ENCODE data around the gene LPCAT1. TPM values are rescaled to one million over a fixed set of nuclear protein-coding genes. Genes with fewer than 3 reads are reported as not detected.

LPCAT1 gene
- total RNA-seq, 1 donor from 2014 or later, result 74.8 TPM

DNA sequence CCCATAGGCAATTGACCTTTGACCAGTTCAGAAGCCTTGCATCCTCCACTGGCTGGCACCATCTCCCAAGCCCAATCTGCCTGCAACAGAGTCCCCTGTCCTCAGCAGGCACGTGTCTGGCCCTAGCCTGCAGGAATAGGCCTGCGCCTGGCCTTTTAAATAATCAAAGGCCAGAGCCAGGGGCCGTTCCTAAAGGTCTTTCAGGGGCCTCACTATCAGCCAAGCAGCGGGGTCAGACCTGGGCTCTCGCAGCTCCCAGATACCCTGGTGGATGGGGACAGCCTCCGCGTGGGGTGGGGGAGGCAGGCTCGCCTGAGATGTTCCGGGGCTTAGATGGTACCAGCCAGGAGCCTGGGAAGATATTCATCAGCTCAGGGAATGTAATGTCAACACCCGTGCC, 111.1 kb downstream of the LPCAT1 start:
- no peaks in the 10 kb centered on the region for H3K4me1 Mint-ChIP-seq
- TF ChIP-seq, protein P1, sequence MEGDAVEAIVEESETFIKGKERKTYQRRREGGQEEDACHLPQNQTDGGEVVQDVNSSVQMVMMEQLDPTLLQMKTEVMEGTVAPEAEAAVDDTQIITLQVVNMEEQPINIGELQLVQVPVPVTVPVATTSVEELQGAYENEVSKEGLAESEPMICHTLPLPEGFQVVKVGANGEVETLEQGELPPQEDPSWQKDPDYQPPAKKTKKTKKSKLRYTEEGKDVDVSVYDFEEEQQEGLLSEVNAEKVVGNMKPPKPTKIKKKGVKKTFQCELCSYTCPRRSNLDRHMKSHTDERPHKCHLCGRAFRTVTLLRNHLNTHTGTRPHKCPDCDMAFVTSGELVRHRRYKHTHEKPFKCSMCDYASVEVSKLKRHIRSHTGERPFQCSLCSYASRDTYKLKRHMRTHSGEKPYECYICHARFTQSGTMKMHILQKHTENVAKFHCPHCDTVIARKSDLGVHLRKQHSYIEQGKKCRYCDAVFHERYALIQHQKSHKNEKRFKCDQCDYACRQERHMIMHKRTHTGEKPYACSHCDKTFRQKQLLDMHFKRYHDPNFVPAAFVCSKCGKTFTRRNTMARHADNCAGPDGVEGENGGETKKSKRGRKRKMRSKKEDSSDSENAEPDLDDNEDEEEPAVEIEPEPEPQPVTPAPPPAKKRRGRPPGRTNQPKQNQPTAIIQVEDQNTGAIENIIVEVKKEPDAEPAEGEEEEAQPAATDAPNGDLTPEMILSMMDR (IDR thresholded peaks at IDR 0.05; ENCODE audit: unreplicated experiment), result no peak
- H3K27ac Mint-ChIP-seq, result no peak overlapping the region
- H3K27me3 Mint-ChIP-seq (ENCODE audit: low read depth), result peaks cover 26% of the 10 kb centered on the region
- no peak overlapping the region for H3K4me3 Mint-ChIP-seq
- no peaks in the 10 kb centered on the region for H3K9me3 Mint-ChIP-seq
- H3K36me3 Mint-ChIP-seq, result no peaks in the 10 kb centered on the region
- no peak for DNase-seq (ENCODE audit: low spot score in 2 of 2, unreplicated experiment in 2 of 2)

DNA sequence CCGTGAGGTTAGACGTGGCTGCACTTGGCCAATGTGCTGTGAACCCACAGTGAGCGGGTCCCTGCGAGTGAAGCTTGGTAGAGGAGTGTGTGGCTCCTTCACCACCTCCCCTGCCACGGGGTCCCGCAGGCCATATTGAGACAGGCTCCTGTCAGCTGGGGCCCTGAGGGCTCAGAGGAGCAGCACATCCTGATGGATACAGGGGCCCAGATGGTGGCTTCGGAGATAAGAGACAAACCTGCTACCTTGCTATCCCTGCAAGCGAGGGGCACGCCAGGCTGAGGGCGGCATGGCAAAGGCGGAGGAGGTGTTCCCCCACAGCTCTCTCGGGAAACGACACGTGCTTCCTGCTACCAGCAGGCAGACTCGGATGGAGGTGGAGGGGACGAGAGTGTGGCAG, 111.6 kb downstream of the LPCAT1 start:
- no peak for DNase-seq (ENCODE audit: low spot score in 2 of 2, unreplicated experiment in 2 of 2)
- H3K9me3 Mint-ChIP-seq, result no peaks in the 10 kb centered on the region
- TF ChIP-seq, protein P1 (IDR thresholded peaks at IDR 0.05; ENCODE audit: unreplicated experiment), result no peak
- H3K27me3 Mint-ChIP-seq (ENCODE audit: low read depth), result peaks cover 29% of the 10 kb centered on the region
- no peak overlapping the region for H3K4me3 Mint-ChIP-seq
- H3K36me3 Mint-ChIP-seq, result no peaks in the 10 kb centered on the region
- no peaks in the 10 kb centered on the region for H3K4me1 Mint-ChIP-seq
- no peak overlapping the region for H3K27ac Mint-ChIP-seq

Small RNA genes within 50 kb of the gene (microRNA-seq; reads per million reads assigned to microRNA genes)
- not detected for gene MIR6075

Other genes with a start within 250 kb of the LPCAT1 start
- 0.16 to 0.33 TPM (median 0.20 TPM) in 3 replicates for gene TERT, start 228.9 kb downstream of the LPCAT1 start, total RNA-seq
- 79.3 to 83.9 TPM (median 83.7 TPM) in 3 replicates for gene CLPTM1L, start 178.9 kb downstream of the LPCAT1 start, total RNA-seq
- 0.04 to 0.07 TPM in 2 of 3 replicates, not detected in the other for gene SLC6A3, start 78.5 kb downstream of the LPCAT1 start, total RNA-seq

All from mesothelial cell of epicardium (in vitro differentiated cells).